K562 (cell line): ENCODE data around the gene SCN7A. TPM values are rescaled to one million over a fixed set of nuclear protein-coding genes. Genes with fewer than 3 reads are reported as not detected.
A peak's percentile ranks its signal among the peaks of the same experiment; 100 is the strongest.

Experiments
- CBFA2T2 ChIP-seq: fragments of 450-650 bp; conservative IDR thresholded peaks from 2 replicates; pipeline ENCODE4 v1.6.1; 2017; ENCODE audit warnings: mild to moderate bottlenecking
- CBX5 ChIP-seq: IDR thresholded peaks from 2 replicates; pipeline ENCODE4 v1.6.1; 2014; ENCODE audit warnings: low read depth, borderline replicate concordance
- CC2D1A ChIP-seq: fragments of 450-650 bp; IDR thresholded peaks from 2 replicates; pipeline ENCODE4 v1.6.1; 2017; ENCODE audit warnings: mild to moderate bottlenecking
- CHD4 ChIP-seq: fragments of 200-600 bp; sonication (generic); IDR thresholded peaks from 3 replicates; pipeline ENCODE4 v1.6.1; 2012; ENCODE audit warnings: low read depth, mild to moderate bottlenecking, mixed read lengths, low read length, inconsistent platforms; ENCODE audit not compliant: insufficient read depth, insufficient replicate concordance, poor library complexity, severe bottlenecking
- CREM ChIP-seq: IDR thresholded peaks from 2 replicates; pipeline ENCODE4 v1.6.1; 2014; ENCODE audit warnings: antibody characterized with exemption, low read depth
- DLX4 ChIP-seq: fragments of 250-450 bp; sonication (Bioruptor Pico); IDR thresholded peaks from 2 replicates; pipeline ENCODE4 v1.6.1; 2021; ENCODE audit warnings: mild to moderate bottlenecking
- HDGF ChIP-seq: fragments of 450-650 bp; IDR thresholded peaks from 2 replicates; pipeline ENCODE4 v1.6.1; 2016
- HMG20A ChIP-seq: fragments of 450-650 bp; formaldehyde crosslinking; conservative IDR thresholded peaks from 2 replicates; pipeline ENCODE4 v1.4.0; 2020; ENCODE audit warnings: mild to moderate bottlenecking, mixed read lengths
- LEF1 ChIP-seq: fragments of 450-650 bp; IDR thresholded peaks from 2 replicates; pipeline ENCODE4 v1.6.1; 2016; ENCODE audit warnings: mild to moderate bottlenecking
- MGA ChIP-seq: fragments of 450-650 bp; IDR thresholded peaks from 2 replicates; pipeline ENCODE4 v1.6.1; 2016; ENCODE audit warnings: mild to moderate bottlenecking, moderate library complexity
- MLLT1 ChIP-seq, 2 experiments: fragments of 450-650 bp; IDR thresholded peaks; 2 replicates each; pipeline ENCODE4 v1.6.1; 2016
- PKNOX1 ChIP-seq: fragments of 450-650 bp; IDR thresholded peaks from 2 replicates; pipeline ENCODE4 v1.6.1; 2016
- RBM15 ChIP-seq: fragments of 200-400 bp; formaldehyde crosslinking; IDR thresholded peaks from 2 replicates; pipeline ENCODE4 v1.6.1; 2018; ENCODE audit warnings: mild to moderate bottlenecking, low read length, moderate library complexity; ENCODE audit not compliant: insufficient read depth
- RFX1 ChIP-seq: fragments of 450-650 bp; IDR thresholded peaks from 2 replicates; pipeline ENCODE4 v1.6.1; 2016; ENCODE audit warnings: mild to moderate bottlenecking, moderate library complexity
- SIN3B ChIP-seq: fragments of 450-650 bp; IDR thresholded peaks from 2 replicates; pipeline ENCODE4 v1.6.1; 2017; ENCODE audit warnings: low read depth, mild to moderate bottlenecking, moderate library complexity
- SMAD3 ChIP-seq: fragments of 450-650 bp; formaldehyde crosslinking; conservative IDR thresholded peaks from 2 replicates; pipeline ENCODE4 v1.4.0; 2020; ENCODE audit warnings: mild to moderate bottlenecking
- SMARCA5 ChIP-seq: fragments of 450-650 bp; IDR thresholded peaks from 2 replicates; pipeline ENCODE4 v1.6.1; 2016
- polyA plus RNA-seq, 8 experiments: library from polyadenylated mRNA; depleted of rRNA in 4 of 8; stranded (reverse) in 5 of 8; unstranded in 3 of 8; fragments of >200 nt; fragmentation: Nextera tagmentation in 2 of 8; fragmentation: Illumina TruSeq in 1 of 8; extraction: Ambion mirVana in 2 of 8; extraction: Trizol in 1 of 8; gene quantifications; 2 replicates each; pipeline versions ENCODE4 v1.2.1 to v1.2.3, GENCODE V29; 2011 to 2014; ENCODE audit warnings: inconsistent platforms in 1 of 8, missing spikeins in 1 of 8
- total RNA-seq, 7 experiments: library from RNA; depleted of rRNA in 6 of 7; stranded (reverse); fragments of >200 nt in 6 of 7; fragmentation: Illumina TruSeq in 2 of 7; extraction: Trizol in 2 of 7; gene quantifications; 2 replicates each; pipeline versions ENCODE4 v1.2.1 to v1.2.3, GENCODE V29; 2011 to 2021; ENCODE audit warnings: low replicate concordance in 1 of 7

Gene SCN7A
- total and polyA plus RNA-seq, 9 of the 15 experiments (the other 6 are each of a cell fraction or from before 2014, with no cell fraction given) = under 0.01 to 0.05 (median 0.03) TPM; not detected in 3

GRCh38 chr2:166393008-166393407 lies 101.0 kb downstream of the SCN7A start (continued):
- TF ChIP-seq MLLT1 (IDR thresholded peaks at IDR 0.05) = no peak
- TF ChIP-seq SMAD3 (CRISPR knock-in tag) = no peak
- no peak for TF ChIP-seq DLX4 (CRISPR knock-in tag)
- TF ChIP-seq CBX5 = no peak
- TF ChIP-seq CC2D1A = no peak
- 0 out of 2 replicates have a peak, but pooled peaks have one; percentile 15 for TF ChIP-seq CBFA2T2
- TF ChIP-seq SIN3B = no peak
- no peak for TF ChIP-seq HDGF
- TF ChIP-seq SMARCA5 = no peak
- TF ChIP-seq PKNOX1 = peak; percentile 42; the same call in 1 of the 2 replicates
- no peak for TF ChIP-seq RFX1
- TF ChIP-seq CHD4 = no peak
- no peak for TF ChIP-seq MGA
- no peak for TF ChIP-seq RBM15
- no peak for TF ChIP-seq HMG20A (CRISPR knock-in tag)
- no peak for TF ChIP-seq CREM
- no peak for TF ChIP-seq LEF1
